NT2/D1 (cell line): ENCODE measurements around the gene ATP1B4.

Experiments
- SUZ12 ChIP-seq: IDR thresholded peaks from 2 replicates; pipeline ENCODE4 v1.6.1; 2011; ENCODE audit not compliant: insufficient read length, insufficient read depth; ENCODE audit errors: extremely low read depth
- YY1 ChIP-seq: IDR thresholded peaks from 2 replicates; pipeline ENCODE4 v1.6.1; 2011; ENCODE audit not compliant: insufficient read length, insufficient read depth
- ZNF274 ChIP-seq: IDR thresholded peaks from 2 replicates; pipeline ENCODE4 v1.6.1; 2011; ENCODE audit warnings: mild to moderate bottlenecking, low read depth, low read length

GRCh38 chrX:120426599-120426998, 64.7 kb downstream of the ATP1B4 start:
- TF ChIP-seq SUZ12 (no peak), YY1 (no peak), ZNF274 (no peak)
